K562 (cell line): ENCODE measurements around the gene MAPK8IP2. TPM values are rescaled to one million over a fixed set of nuclear protein-coding genes. Genes with fewer than 3 reads are reported as not detected.

Source experiments
- BACH1 ChIP-seq: fragments of 200-800 bp; sonication (Bioruptor generic); IDR thresholded peaks from 2 replicates; pipeline ENCODE4 v1.6.1; 2016; ENCODE audit warnings: missing genetic modification characterization, missing compliant biosample characterization
- DMBX1 ChIP-seq: fragments of 250-450 bp; sonication (Bioruptor Pico); IDR thresholded peaks from 2 replicates; pipeline ENCODE4 v1.8.0; 2022; ENCODE audit warnings: inconsistent platforms, mild to moderate bottlenecking, moderate library complexity, borderline replicate concordance
- KDM1A ChIP-seq, 2 experiments: fragments of 450-650 bp; IDR thresholded peaks; 2 replicates each; pipeline ENCODE4 v1.6.1; 2016; ENCODE audit warnings: mild to moderate bottlenecking in 2 of 2
- LEF1 ChIP-seq: fragments of 450-650 bp; IDR thresholded peaks from 2 replicates; pipeline ENCODE4 v1.6.1; 2016; ENCODE audit warnings: mild to moderate bottlenecking
- MYBL2 ChIP-seq, 2 experiments: fragments of 450-650 bp in 1 of 2; sonication (generic) in 1 of 2; formaldehyde crosslinking in 1 of 2; IDR thresholded peaks; 2 replicates each; pipeline versions ENCODE4 v1.6.1 to v1.8.1; 2017 to 2022; ENCODE audit warnings: borderline replicate concordance in 1 of 2, inconsistent platforms in 1 of 2, low read depth in 1 of 2, mild to moderate bottlenecking in 1 of 2, missing genetic modification reagents in 1 of 2, moderate library complexity in 1 of 2
- RHOXF2B ChIP-seq: fragments of 250-450 bp; sonication (Bioruptor Pico); conservative IDR thresholded peaks from 2 replicates; pipeline ENCODE4 v1.5.1; 2021
- SRSF1 ChIP-seq: fragments of 200-400 bp; formaldehyde crosslinking; IDR thresholded peaks from 2 replicates; pipeline ENCODE4 v1.6.1; 2017; ENCODE audit warnings: mild to moderate bottlenecking, low read depth, low read length, moderate library complexity
- U2AF2 ChIP-seq: fragments of 200-400 bp; formaldehyde crosslinking; optimal IDR thresholded peaks from 2 replicates; pipeline ENCODE3; 2017; ENCODE audit warnings: low read depth, mild to moderate bottlenecking, low read length
- ZNF23 ChIP-seq: fragments of 250-450 bp; sonication (Bioruptor Pico); IDR thresholded peaks from 2 replicates; pipeline ENCODE4 v1.4.0; 2020; ENCODE audit warnings: mild to moderate bottlenecking
- polyA plus RNA-seq, 8 experiments: library from polyadenylated mRNA; depleted of rRNA in 4 of 8; stranded (reverse) in 5 of 8; unstranded in 3 of 8; fragments of >200 nt; fragmentation: Nextera tagmentation in 2 of 8; fragmentation: Illumina TruSeq in 1 of 8; extraction: Ambion mirVana in 2 of 8; extraction: Trizol in 1 of 8; gene quantifications; 2 replicates each; pipeline versions ENCODE4 v1.2.1 to v1.2.3, GENCODE V29; 2011 to 2014; ENCODE audit warnings: inconsistent platforms in 1 of 8, missing spikeins in 1 of 8
- total RNA-seq, 7 experiments: library from RNA; depleted of rRNA in 6 of 7; stranded (reverse); fragments of >200 nt in 6 of 7; fragmentation: Illumina TruSeq in 2 of 7; extraction: Trizol in 2 of 7; gene quantifications; 2 replicates each; pipeline versions ENCODE4 v1.2.1 to v1.2.3, GENCODE V29; 2011 to 2021; ENCODE audit warnings: low replicate concordance in 1 of 7
- TF ChIP-seq, protein P1 (sequence below): fragments of 450-650 bp; IDR thresholded peaks from 2 replicates; pipeline ENCODE4 v1.6.1; 2016; ENCODE audit warnings: mild to moderate bottlenecking, moderate library complexity
- TF ChIP-seq, protein P2 (sequence below), 3 experiments: fragments of 200-800 bp in 1 of 3; sonication (Bioruptor generic) in 1 of 3; sonication (generic) in 1 of 3; formaldehyde crosslinking in 1 of 3; IDR thresholded peaks; 2 replicates each; pipeline versions ENCODE4 v1.6.1 to v1.8.0; 2016 to 2022; ENCODE audit warnings: mild to moderate bottlenecking in 2 of 3, missing compliant biosample characterization in 2 of 3, missing genetic modification characterization in 2 of 3, missing genetic modification reagents in 1 of 3
- TF ChIP-seq, protein P3 (sequence below): fragments of 450-650 bp; IDR thresholded peaks from 2 replicates; pipeline ENCODE4 v1.6.1; 2016; ENCODE audit warnings: mild to moderate bottlenecking

Gene MAPK8IP2
- total and polyA plus RNA-seq, 9 of the 15 experiments (the other 6 are each of a cell fraction or from before 2014, with no cell fraction given), result 0.01 to 0.47 (median 0.07) TPM; not detected in 2

DNA sequence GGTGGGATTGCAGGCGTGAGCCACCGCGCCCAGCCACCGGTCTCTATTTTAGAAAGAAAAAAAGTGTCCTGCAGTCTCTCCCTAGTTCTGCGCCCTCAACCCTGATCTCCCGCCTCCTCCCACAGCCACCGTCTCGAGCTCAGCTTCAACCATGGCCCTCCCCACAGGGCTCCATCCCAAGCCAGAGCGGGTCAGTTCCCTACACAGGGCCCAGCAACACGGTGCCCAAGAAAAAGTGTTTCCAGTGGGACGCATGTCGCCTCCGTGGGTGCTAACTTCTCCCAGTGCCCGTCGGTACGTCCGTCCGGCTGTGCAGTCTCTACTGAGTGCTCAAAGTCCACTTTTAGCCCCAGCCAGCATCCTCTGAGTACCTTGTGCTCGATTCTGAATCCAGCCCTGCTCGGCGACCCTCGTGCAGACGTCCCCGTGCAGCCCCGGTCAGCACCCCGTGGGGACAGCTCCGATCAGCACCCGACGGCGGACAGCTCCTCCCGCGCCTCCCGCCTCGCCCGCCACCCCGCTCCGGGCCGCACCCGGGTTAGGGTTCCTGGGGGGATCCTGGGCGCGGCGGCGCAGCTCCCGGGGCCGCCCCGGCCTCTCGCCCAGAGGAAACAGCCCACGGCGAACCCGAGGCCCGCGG is 657 bp upstream of the MAPK8IP2 start (continued):
- TF ChIP-seq, protein P1, sequence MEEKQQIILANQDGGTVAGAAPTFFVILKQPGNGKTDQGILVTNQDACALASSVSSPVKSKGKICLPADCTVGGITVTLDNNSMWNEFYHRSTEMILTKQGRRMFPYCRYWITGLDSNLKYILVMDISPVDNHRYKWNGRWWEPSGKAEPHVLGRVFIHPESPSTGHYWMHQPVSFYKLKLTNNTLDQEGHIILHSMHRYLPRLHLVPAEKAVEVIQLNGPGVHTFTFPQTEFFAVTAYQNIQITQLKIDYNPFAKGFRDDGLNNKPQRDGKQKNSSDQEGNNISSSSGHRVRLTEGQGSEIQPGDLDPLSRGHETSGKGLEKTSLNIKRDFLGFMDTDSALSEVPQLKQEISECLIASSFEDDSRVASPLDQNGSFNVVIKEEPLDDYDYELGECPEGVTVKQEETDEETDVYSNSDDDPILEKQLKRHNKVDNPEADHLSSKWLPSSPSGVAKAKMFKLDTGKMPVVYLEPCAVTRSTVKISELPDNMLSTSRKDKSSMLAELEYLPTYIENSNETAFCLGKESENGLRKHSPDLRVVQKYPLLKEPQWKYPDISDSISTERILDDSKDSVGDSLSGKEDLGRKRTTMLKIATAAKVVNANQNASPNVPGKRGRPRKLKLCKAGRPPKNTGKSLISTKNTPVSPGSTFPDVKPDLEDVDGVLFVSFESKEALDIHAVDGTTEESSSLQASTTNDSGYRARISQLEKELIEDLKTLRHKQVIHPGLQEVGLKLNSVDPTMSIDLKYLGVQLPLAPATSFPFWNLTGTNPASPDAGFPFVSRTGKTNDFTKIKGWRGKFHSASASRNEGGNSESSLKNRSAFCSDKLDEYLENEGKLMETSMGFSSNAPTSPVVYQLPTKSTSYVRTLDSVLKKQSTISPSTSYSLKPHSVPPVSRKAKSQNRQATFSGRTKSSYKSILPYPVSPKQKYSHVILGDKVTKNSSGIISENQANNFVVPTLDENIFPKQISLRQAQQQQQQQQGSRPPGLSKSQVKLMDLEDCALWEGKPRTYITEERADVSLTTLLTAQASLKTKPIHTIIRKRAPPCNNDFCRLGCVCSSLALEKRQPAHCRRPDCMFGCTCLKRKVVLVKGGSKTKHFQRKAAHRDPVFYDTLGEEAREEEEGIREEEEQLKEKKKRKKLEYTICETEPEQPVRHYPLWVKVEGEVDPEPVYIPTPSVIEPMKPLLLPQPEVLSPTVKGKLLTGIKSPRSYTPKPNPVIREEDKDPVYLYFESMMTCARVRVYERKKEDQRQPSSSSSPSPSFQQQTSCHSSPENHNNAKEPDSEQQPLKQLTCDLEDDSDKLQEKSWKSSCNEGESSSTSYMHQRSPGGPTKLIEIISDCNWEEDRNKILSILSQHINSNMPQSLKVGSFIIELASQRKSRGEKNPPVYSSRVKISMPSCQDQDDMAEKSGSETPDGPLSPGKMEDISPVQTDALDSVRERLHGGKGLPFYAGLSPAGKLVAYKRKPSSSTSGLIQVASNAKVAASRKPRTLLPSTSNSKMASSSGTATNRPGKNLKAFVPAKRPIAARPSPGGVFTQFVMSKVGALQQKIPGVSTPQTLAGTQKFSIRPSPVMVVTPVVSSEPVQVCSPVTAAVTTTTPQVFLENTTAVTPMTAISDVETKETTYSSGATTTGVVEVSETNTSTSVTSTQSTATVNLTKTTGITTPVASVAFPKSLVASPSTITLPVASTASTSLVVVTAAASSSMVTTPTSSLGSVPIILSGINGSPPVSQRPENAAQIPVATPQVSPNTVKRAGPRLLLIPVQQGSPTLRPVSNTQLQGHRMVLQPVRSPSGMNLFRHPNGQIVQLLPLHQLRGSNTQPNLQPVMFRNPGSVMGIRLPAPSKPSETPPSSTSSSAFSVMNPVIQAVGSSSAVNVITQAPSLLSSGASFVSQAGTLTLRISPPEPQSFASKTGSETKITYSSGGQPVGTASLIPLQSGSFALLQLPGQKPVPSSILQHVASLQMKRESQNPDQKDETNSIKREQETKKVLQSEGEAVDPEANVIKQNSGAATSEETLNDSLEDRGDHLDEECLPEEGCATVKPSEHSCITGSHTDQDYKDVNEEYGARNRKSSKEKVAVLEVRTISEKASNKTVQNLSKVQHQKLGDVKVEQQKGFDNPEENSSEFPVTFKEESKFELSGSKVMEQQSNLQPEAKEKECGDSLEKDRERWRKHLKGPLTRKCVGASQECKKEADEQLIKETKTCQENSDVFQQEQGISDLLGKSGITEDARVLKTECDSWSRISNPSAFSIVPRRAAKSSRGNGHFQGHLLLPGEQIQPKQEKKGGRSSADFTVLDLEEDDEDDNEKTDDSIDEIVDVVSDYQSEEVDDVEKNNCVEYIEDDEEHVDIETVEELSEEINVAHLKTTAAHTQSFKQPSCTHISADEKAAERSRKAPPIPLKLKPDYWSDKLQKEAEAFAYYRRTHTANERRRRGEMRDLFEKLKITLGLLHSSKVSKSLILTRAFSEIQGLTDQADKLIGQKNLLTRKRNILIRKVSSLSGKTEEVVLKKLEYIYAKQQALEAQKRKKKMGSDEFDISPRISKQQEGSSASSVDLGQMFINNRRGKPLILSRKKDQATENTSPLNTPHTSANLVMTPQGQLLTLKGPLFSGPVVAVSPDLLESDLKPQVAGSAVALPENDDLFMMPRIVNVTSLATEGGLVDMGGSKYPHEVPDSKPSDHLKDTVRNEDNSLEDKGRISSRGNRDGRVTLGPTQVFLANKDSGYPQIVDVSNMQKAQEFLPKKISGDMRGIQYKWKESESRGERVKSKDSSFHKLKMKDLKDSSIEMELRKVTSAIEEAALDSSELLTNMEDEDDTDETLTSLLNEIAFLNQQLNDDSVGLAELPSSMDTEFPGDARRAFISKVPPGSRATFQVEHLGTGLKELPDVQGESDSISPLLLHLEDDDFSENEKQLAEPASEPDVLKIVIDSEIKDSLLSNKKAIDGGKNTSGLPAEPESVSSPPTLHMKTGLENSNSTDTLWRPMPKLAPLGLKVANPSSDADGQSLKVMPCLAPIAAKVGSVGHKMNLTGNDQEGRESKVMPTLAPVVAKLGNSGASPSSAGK, result no peak
- TF ChIP-seq, protein P2, sequence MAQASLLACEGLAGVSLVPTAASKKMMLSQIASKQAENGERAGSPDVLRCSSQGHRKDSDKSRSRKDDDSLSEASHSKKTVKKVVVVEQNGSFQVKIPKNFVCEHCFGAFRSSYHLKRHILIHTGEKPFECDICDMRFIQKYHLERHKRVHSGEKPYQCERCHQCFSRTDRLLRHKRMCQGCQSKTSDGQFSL (CRISPR knock-in tag; IDR thresholded peaks at IDR 0.05), result no peak; the same call in 1 of the 2 replicates
- TF ChIP-seq, protein P2 (tag; IDR thresholded peaks at IDR 0.05), result no peak
- TF ChIP-seq MYBL2 (IDR thresholded peaks at IDR 0.05; ENCODE audit: low read depth) (no peak), MYBL2 (CRISPR knock-in tag; IDR thresholded peaks at IDR 0.05; ENCODE audit: borderline replicate concordance) (peak; percentile 59; the same call in 1 of the 2 replicates), RHOXF2B (CRISPR knock-in tag) (no peak), LEF1 (no peak), KDM1A (IDR thresholded peaks at IDR 0.05) (no peak), BACH1 (tag) (no peak), U2AF2 (no peak), DMBX1 (CRISPR knock-in tag) (peak; percentile 72; the same call in 1 of the 2 replicates), SRSF1 (no peak), ZNF23 (CRISPR knock-in tag) (no peak)
- TF ChIP-seq, protein P3, sequence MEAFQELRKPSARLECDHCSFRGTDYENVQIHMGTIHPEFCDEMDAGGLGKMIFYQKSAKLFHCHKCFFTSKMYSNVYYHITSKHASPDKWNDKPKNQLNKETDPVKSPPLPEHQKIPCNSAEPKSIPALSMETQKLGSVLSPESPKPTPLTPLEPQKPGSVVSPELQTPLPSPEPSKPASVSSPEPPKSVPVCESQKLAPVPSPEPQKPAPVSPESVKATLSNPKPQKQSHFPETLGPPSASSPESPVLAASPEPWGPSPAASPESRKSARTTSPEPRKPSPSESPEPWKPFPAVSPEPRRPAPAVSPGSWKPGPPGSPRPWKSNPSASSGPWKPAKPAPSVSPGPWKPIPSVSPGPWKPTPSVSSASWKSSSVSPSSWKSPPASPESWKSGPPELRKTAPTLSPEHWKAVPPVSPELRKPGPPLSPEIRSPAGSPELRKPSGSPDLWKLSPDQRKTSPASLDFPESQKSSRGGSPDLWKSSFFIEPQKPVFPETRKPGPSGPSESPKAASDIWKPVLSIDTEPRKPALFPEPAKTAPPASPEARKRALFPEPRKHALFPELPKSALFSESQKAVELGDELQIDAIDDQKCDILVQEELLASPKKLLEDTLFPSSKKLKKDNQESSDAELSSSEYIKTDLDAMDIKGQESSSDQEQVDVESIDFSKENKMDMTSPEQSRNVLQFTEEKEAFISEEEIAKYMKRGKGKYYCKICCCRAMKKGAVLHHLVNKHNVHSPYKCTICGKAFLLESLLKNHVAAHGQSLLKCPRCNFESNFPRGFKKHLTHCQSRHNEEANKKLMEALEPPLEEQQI, result no peak; the same call in 1 of the 2 replicates
